A673 (cell line): ENCODE data around the gene PSMB10.

Source experiments
- CTCF ChIP-seq: fragments of 300-800, 200-600 bp; sonication (generic); conservative IDR thresholded peaks from 2 replicates; pipeline ENCODE4 v1.5.1; 2017; ENCODE audit warnings: low read depth, mild to moderate bottlenecking, antibody characterized with exemption, low read length, moderate library complexity, mixed read lengths
- EZH2 ChIP-seq: fragments of 200-600 bp; sonication (generic); IDR thresholded peaks from 2 replicates; pipeline ENCODE4 v1.6.1; 2017; ENCODE audit warnings: borderline replicate concordance, low read depth, mild to moderate bottlenecking, mixed read lengths, antibody characterized with exemption, low read length; ENCODE audit not compliant: poor library complexity, severe bottlenecking

- TF ChIP-seq CTCF = no peak
- no peak for TF ChIP-seq EZH2
Measured at GRCh38 chr16:67892375-67892774, 44.3 kb downstream of the PSMB10 start.
